GM12892 (cell line): ENCODE results near the gene SNX10.

Experiments used
- DNase-seq: peaks from one replicate; pipeline ENCODE4 v3.0.0; 2011; ENCODE audit not compliant: insufficient read length
- FAIRE-seq: peaks from 2 replicates; lab custom pipeline; 2011; peaks lifted over from hg19 to GRCh38; lab: Jason Lieb, UNC
- POLR2A ChIP-seq: IDR thresholded peaks from 2 replicates; pipeline ENCODE4 v1.6.1; 2011; ENCODE audit warnings: low read depth, low read length, control low read depth
- POLR2AphosphoS5 ChIP-seq: IDR thresholded peaks from 2 replicates; pipeline ENCODE4 v1.6.1; 2011; ENCODE audit warnings: low read depth, low read length, control low read depth
- TAF1 ChIP-seq: IDR thresholded peaks from 2 replicates; pipeline ENCODE4 v1.6.1; 2011; ENCODE audit warnings: low read depth, mild to moderate bottlenecking, control low read depth, low read length, borderline replicate concordance

Gene SNX10

GRCh38 chr7:26375726-26376174 lies 84.1 kb downstream of the SNX10 start:
- no peak for TF ChIP-seq TAF1
- no peak for TF ChIP-seq POLR2AphosphoS5
- no peak for FAIRE-seq
- DNase-seq, result no peak

GRCh38 chr7:26376175-26376917 lies 84.7 kb downstream of the SNX10 start:
- DNase-seq (peak; percentile 31), FAIRE-seq (no peak)
- TF ChIP-seq POLR2AphosphoS5 (no peak), POLR2A (no peak), TAF1 (no peak)

GRCh38 chr7:26378016-26378415 lies 86.4 kb downstream of the SNX10 start:
- FAIRE-seq (no peak), DNase-seq (no peak)
- no peak for TF ChIP-seq POLR2A
- no peak for TF ChIP-seq POLR2AphosphoS5
- TF ChIP-seq TAF1, result no peak

GRCh38 chr7:26379711-26380110 lies 88.0 kb downstream of the SNX10 start:
- no peak for TF ChIP-seq POLR2A
- TF ChIP-seq POLR2AphosphoS5, result no peak
- TF ChIP-seq TAF1, result no peak
- FAIRE-seq, result no peak
- DNase-seq, result no peak

GRCh38 chr7:26381476-26382353 lies 90.1 kb downstream of the SNX10 start:
- no peak for TF ChIP-seq POLR2A
- no peak for TF ChIP-seq TAF1
- no peak for TF ChIP-seq POLR2AphosphoS5
- FAIRE-seq (no peak), DNase-seq (no peak)

GRCh38 chr7:26385240-26385639 lies 93.6 kb downstream of the SNX10 start:
- no peak for TF ChIP-seq POLR2A
- FAIRE-seq (no peak), DNase-seq (no peak)

- DNase-seq (no peak), FAIRE-seq (no peak)
- TF ChIP-seq POLR2AphosphoS5 (no peak), TAF1 (no peak), POLR2A (no peak)
These were observed 96.1 kb downstream of the SNX10 start for GRCh38 chr7:26387731-26388130.

- TF ChIP-seq POLR2A, result no peak
- no peak for TF ChIP-seq POLR2AphosphoS5
- no peak for TF ChIP-seq TAF1
- FAIRE-seq, result peak; percentile 83
- DNase-seq, result no peak
These were observed 96.6 kb downstream of the SNX10 start for GRCh38 chr7:26388256-26388655.

GRCh38 chr7:26390016-26390415 lies 98.4 kb downstream of the SNX10 start:
- DNase-seq (no peak), FAIRE-seq (no peak)
- no peak for TF ChIP-seq POLR2A

- TF ChIP-seq TAF1 (no peak), POLR2AphosphoS5 (no peak), POLR2A (no peak)
- DNase-seq (no peak), FAIRE-seq (no peak)
These were observed 102.2 kb downstream of the SNX10 start for GRCh38 chr7:26393818-26394217.

GRCh38 chr7:26397332-26397731 lies 105.7 kb downstream of the SNX10 start:
- no peak for FAIRE-seq

More at GRCh38 chr7:26397332-26397731, 105.7 kb downstream of the SNX10 start:
- DNase-seq, result no peak
- TF ChIP-seq POLR2A (no peak), POLR2AphosphoS5 (no peak), TAF1 (no peak)
